SU-DHL-6 (cell line): ENCODE data around the gene CASP10.

Source experiments
- EZH2phosphoT487 ChIP-seq: fragments of 200-600 bp; sonication (generic), shearing (Covaris generic); conservative IDR thresholded peaks from 2 replicates; pipeline ENCODE4 v1.6.1; 2018; ENCODE audit warnings: mild to moderate bottlenecking, antibody characterized with exemption, low read length, moderate library complexity, mixed read lengths
- TF ChIP-seq, protein P1 (sequence below): fragments of 200-600 bp; sonication (generic); IDR thresholded peaks from one replicate; pipeline ENCODE4 v1.5.1; 2017; ENCODE audit warnings: antibody characterized with exemption, mild to moderate bottlenecking, low read length, moderate library complexity; ENCODE audit not compliant: insufficient read depth, poor library complexity, severe bottlenecking

DNA sequence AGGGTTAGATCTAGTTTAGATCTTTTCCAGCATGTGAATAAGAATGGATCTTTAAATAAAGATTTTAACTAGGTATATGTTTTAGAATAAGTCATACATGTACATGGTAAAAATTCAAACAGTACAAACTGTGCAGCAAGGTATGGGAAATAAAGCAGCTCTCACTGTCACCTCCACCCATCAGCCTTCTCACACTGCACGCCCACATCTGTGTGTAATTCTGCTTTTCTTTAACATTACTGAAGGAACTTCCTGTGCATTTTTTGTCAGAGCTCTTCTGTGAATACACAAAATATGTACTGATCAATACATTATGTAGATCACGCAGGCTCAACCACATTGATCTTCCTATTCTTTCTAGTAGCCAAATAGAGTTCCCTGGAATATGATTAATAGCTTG lies 80.8 kb downstream of the CASP10 start:
- TF ChIP-seq, protein P1, sequence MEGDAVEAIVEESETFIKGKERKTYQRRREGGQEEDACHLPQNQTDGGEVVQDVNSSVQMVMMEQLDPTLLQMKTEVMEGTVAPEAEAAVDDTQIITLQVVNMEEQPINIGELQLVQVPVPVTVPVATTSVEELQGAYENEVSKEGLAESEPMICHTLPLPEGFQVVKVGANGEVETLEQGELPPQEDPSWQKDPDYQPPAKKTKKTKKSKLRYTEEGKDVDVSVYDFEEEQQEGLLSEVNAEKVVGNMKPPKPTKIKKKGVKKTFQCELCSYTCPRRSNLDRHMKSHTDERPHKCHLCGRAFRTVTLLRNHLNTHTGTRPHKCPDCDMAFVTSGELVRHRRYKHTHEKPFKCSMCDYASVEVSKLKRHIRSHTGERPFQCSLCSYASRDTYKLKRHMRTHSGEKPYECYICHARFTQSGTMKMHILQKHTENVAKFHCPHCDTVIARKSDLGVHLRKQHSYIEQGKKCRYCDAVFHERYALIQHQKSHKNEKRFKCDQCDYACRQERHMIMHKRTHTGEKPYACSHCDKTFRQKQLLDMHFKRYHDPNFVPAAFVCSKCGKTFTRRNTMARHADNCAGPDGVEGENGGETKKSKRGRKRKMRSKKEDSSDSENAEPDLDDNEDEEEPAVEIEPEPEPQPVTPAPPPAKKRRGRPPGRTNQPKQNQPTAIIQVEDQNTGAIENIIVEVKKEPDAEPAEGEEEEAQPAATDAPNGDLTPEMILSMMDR = no peak
- TF ChIP-seq EZH2phosphoT487 = no peak
